Progenitor cell of endocrine pancreas (in vitro differentiated cells): ENCODE results near the gene LRP11. TPM values are rescaled to one million over a fixed set of nuclear protein-coding genes. Genes with fewer than 3 reads are reported as not detected.
"Not testable (repeated sequence)": the region's sequence is repeated elsewhere in the genome, so short reads cannot be mapped to it uniquely, and the experiment has no call there.

Experiments
- DNase-seq: peaks from one replicate; pipeline ENCODE4 v3.0.0; 2021; ENCODE audit warnings: low spot score; ENCODE audit not compliant: unreplicated experiment
- H3K27ac Mint-ChIP-seq: 2 replicates; pipeline ENCODE4 v1.8.0; 2021; ENCODE audit warnings: mild to moderate bottlenecking, moderate library complexity, mixed read lengths
- H3K27me3 Mint-ChIP-seq: 2 replicates; pipeline ENCODE4 v1.8.0; 2021; ENCODE audit warnings: mixed read lengths
- H3K36me3 Mint-ChIP-seq: 2 replicates; pipeline ENCODE4 v1.8.0; 2022; ENCODE audit warnings: mixed read lengths; ENCODE audit not compliant: insufficient read depth
- H3K4me1 Mint-ChIP-seq: 2 replicates; pipeline ENCODE4 v1.8.0; 2021; ENCODE audit warnings: low read depth, mixed read lengths
- H3K4me3 Mint-ChIP-seq: 2 replicates; pipeline ENCODE4 v1.8.0; 2021; ENCODE audit warnings: low read depth, mild to moderate bottlenecking, moderate library complexity, mixed read lengths
- H3K9me3 Mint-ChIP-seq: 2 replicates; pipeline ENCODE4 v1.8.0; 2021; ENCODE audit warnings: low read depth, mixed read lengths
- CTCF ChIP-seq: fragments of 200-600 bp; sonication (generic); IDR thresholded peaks from one replicate; pipeline ENCODE4 v1.5.0; 2021; ENCODE audit warnings: antibody characterized with exemption, mild to moderate bottlenecking; ENCODE audit not compliant: unreplicated experiment
- total RNA-seq: library from RNA; stranded (reverse); gene quantifications from 2 replicates; pipeline ENCODE4 v1.2.1, GENCODE V29; 2021

LRP11 gene
- total RNA-seq, 1 donor from 2014 or later: 63.3 TPM

- Mint-ChIP-seq H3K9me3 (no peaks in the 10 kb centered on the region), H3K4me3 (no peak overlapping the region), H3K27me3 (peaks cover 3% of the 10 kb centered on the region), H3K27ac (peak overlapping the region; percentile 97), H3K4me1 (peaks cover 59% of the 10 kb centered on the region), H3K36me3 (peaks cover 7% of the 10 kb centered on the region)
- no peak for DNase-seq
- TF ChIP-seq CTCF: no peak
Observed at GRCh38 chr6:149856256-149856994, 7.7 kb downstream of the LRP11 start.

DNA sequence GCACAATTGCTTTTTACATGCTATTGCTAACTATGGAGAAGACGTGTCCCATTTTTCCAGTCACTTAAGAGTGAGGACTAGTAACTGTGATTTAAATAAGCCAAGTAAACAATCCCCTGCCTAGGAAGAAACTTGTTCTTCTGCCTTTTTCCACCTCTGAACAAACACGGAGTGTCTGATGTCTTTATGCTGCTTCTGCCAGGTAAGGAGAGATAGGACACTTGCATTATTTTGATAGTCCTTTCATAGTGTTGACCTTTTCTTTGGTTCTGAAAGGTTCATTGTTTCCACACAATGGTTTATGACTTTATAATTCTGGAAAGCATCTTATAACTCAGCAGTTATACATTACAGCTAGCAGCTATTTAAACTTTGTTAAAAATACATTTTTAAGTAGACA, 8.4 kb downstream of the LRP11 start:
- Mint-ChIP-seq H3K36me3 (peaks cover 11% of the 10 kb centered on the region), H3K27ac (peak overlapping the region; percentile 97), H3K4me3 (peak overlapping the region; percentile 38), H3K4me1 (peaks cover 52% of the 10 kb centered on the region), H3K9me3 (no peaks in the 10 kb centered on the region), H3K27me3 (no peaks in the 10 kb centered on the region)
- TF ChIP-seq CTCF: no peak
- DNase-seq: no peak

DNA sequence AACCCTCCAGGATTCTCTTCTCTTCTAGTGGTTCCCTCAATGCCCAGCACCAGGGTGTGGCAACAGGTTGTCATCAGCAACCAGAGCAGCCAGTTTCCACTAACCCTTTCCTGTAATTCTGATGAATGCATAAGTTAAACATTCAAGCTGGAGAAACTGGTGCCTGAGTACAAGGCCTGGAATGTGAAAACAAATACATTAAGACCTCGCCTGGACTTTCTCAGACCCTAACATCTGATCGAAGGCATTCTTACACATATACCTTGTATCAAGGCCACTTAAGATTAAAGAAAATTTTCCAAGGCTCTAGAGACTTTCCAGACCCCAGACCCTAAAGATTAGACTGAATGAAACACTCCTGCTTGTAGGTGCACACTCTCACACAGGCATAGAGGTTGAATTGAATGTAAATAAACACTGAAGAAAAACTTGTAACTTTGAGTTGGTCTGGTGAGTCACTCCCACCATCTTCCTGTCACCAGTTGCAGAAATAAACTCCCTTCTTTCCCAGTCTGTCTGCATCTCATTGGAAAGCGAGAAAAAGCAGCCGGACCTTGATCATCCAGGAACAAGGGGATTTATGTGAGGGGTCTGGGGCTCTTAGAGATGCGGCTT, 9.0 kb downstream of the LRP11 start:
- Mint-ChIP-seq H3K27me3 (no peaks in the 10 kb centered on the region), H3K4me3 (peak overlapping the region; percentile 38), H3K9me3 (no peaks in the 10 kb centered on the region), H3K27ac (peak overlapping the region; percentile 97), H3K36me3 (peaks cover 12% of the 10 kb centered on the region), H3K4me1 (peaks cover 46% of the 10 kb centered on the region)
- DNase-seq: no peak
- no peak for TF ChIP-seq CTCF

DNA sequence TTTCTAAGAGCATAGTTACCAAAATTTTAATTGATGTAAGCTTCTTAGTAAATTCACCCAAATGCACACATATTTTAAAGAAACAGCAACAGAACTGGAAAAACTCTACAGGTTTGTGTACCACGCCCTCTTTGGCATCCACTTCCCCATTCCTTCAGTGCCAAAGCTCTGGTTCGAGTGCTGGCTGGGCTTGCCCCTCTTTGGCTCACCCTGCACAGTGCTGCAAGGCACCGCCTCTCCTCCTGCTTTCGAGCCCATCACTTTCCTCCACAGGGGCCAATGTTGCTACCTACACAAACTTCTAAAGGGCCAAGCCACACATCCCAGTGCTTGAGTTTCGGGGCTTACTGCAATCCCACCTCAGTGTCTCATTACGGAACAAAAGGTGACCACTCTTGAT, 9.6 kb downstream of the LRP11 start:
- Mint-ChIP-seq H3K9me3 (no peaks in the 10 kb centered on the region), H3K27me3 (no peaks in the 10 kb centered on the region), H3K4me3 (peak overlapping the region; percentile 38), H3K4me1 (peaks cover 43% of the 10 kb centered on the region), H3K36me3 (peaks cover 14% of the 10 kb centered on the region), H3K27ac (peak overlapping the region; percentile 97)
- DNase-seq: no peak
- no peak for TF ChIP-seq CTCF

- H3K27me3 Mint-ChIP-seq, H3K27ac Mint-ChIP-seq, H3K4me3 Mint-ChIP-seq, DNase-seq, H3K9me3 Mint-ChIP-seq: not testable (repeated sequence)
- peaks cover 14% of the 10 kb centered on the region for H3K36me3 Mint-ChIP-seq
- H3K4me1 Mint-ChIP-seq: peaks cover 38% of the 10 kb centered on the region
Observed at GRCh38 chr6:149854017-149854416, 10.1 kb downstream of the LRP11 start.

- peaks cover 30% of the 10 kb centered on the region for H3K4me1 Mint-ChIP-seq
- peaks cover 17% of the 10 kb centered on the region for H3K36me3 Mint-ChIP-seq
- peak overlapping the region; percentile 15 for H3K27ac Mint-ChIP-seq
- H3K9me3 Mint-ChIP-seq: no peaks in the 10 kb centered on the region
- no peaks in the 10 kb centered on the region for H3K27me3 Mint-ChIP-seq
- DNase-seq: no peak
- TF ChIP-seq CTCF: no peak
- H3K4me3 Mint-ChIP-seq: no peak overlapping the region
Observed at GRCh38 chr6:149852881-149853280, 11.3 kb downstream of the LRP11 start.
